CD14-positive monocyte (primary cell): ENCODE data around the gene PLCG1. TPM values are rescaled to one million over a fixed set of nuclear protein-coding genes. Genes with fewer than 3 reads are reported as not detected.
"Not testable (repeated sequence)": the region's sequence is repeated elsewhere in the genome, so short reads cannot be mapped to it uniquely, and the experiment has no call there.

Source experiments
- DNase-seq, 3 donors: peaks; one replicate each; pipeline ENCODE4 v3.0.0-alpha.2; 2011 to 2022
- H2AFZ ChIP-seq: 2 replicates; pipeline ENCODE4 v1.6.0; 2012; ENCODE audit warnings: mild to moderate bottlenecking, low read depth, low read length, inconsistent platforms; ENCODE audit not compliant: insufficient read depth, poor library complexity, severe bottlenecking
- H3K27ac ChIP-seq, 2 donors: 1 replicate in 1 of 2; 2 replicates in 1 of 2; pipeline ENCODE4 v1.5.1; 2012 to 2013; ENCODE audit warnings: low read length in 2 of 2, control low read depth in 1 of 2, inconsistent platforms in 1 of 2, low read depth in 1 of 2, mild to moderate bottlenecking in 1 of 2
- H3K27me3 ChIP-seq, 2 donors: one replicate each; pipeline versions ENCODE4 v1.6.0 to v1.6.1; 2011 to 2013; ENCODE audit warnings: low read length in 2 of 2; ENCODE audit not compliant: control insufficient read depth in 2 of 2, insufficient read depth in 2 of 2
- H3K36me3 ChIP-seq, 2 donors: replicated peaks in 1 of 2; 1 replicate in 1 of 2; 2 replicates in 1 of 2; pipeline versions ENCODE4 v1.5.1 to v1.6.1; 2012 to 2013; ENCODE audit warnings: low read length in 2 of 2, control low read depth in 1 of 2, inconsistent platforms in 1 of 2, mild to moderate bottlenecking in 1 of 2; ENCODE audit not compliant: insufficient read depth in 2 of 2, control insufficient read depth in 1 of 2
- H3K4me1 ChIP-seq, 2 donors: 1 replicate in 1 of 2; 2 replicates in 1 of 2; pipeline versions ENCODE4 v1.5.1 to v1.6.1; 2012 to 2013; ENCODE audit warnings: low read length in 2 of 2, control low read depth in 1 of 2, inconsistent platforms in 1 of 2, mild to moderate bottlenecking in 1 of 2, moderate library complexity in 1 of 2; ENCODE audit not compliant: insufficient read depth in 2 of 2, control insufficient read depth in 1 of 2
- H3K4me2 ChIP-seq: replicated peaks from 2 replicates; pipeline ENCODE3; 2012; ENCODE audit warnings: low read length, moderate library complexity, mild to moderate bottlenecking; ENCODE audit not compliant: poor library complexity, severe bottlenecking; ENCODE audit errors: extremely low read depth
- H3K4me3 ChIP-seq, 3 experiments: fragments of 200-600 bp in 1 of 3; sonication (generic) in 1 of 3; replicated peaks in 1 of 3; 1 replicate in 2 of 3; 2 replicates in 1 of 3; pipeline ENCODE4 v1.5.1; 2011 to 2013; ENCODE audit warnings: low read length in 3 of 3, mild to moderate bottlenecking in 3 of 3, control low read depth in 2 of 3, low read depth in 2 of 3, inconsistent platforms in 1 of 3, moderate library complexity in 1 of 3
- H3K79me2 ChIP-seq: 2 replicates; pipeline ENCODE4 v1.6.0; 2012; ENCODE audit warnings: mild to moderate bottlenecking, control low read depth, inconsistent platforms, low read length, moderate library complexity; ENCODE audit not compliant: insufficient read depth
- H3K9ac ChIP-seq: 2 replicates; pipeline ENCODE4 v1.6.0; 2017; ENCODE audit warnings: low read length, mild to moderate bottlenecking; ENCODE audit not compliant: insufficient read depth, poor library complexity, severe bottlenecking
- H3K9me3 ChIP-seq, 2 donors: replicated peaks in 1 of 2; 1 replicate in 1 of 2; 2 replicates in 1 of 2; pipeline versions ENCODE4 v1.5.1 to v1.6.1; 2012 to 2013; ENCODE audit warnings: low read length in 2 of 2, control low read depth in 1 of 2; ENCODE audit not compliant: control insufficient read depth in 1 of 2, insufficient read depth in 1 of 2
- H4K20me1 ChIP-seq: 2 replicates; pipeline ENCODE4 v1.6.0; 2012; ENCODE audit warnings: mild to moderate bottlenecking, low read length, control low read depth, moderate library complexity; ENCODE audit not compliant: insufficient read depth
- H3K27ac Mint-ChIP-seq, 7 donors: one replicate each; pipeline ENCODE4 v1.8.0; 2020; ENCODE audit warnings: mild to moderate bottlenecking in 7 of 7, mixed read lengths in 7 of 7, moderate library complexity in 6 of 7, inconsistent platforms in 2 of 7
- H3K27me3 Mint-ChIP-seq, 3 donors: one replicate each; pipeline ENCODE4 v1.8.0; 2021 to 2022; ENCODE audit warnings: low read depth in 3 of 3, mild to moderate bottlenecking in 3 of 3, mixed read lengths in 3 of 3, moderate library complexity in 3 of 3, inconsistent platforms in 1 of 3
- H3K36me3 Mint-ChIP-seq, 2 donors: one replicate each; pipeline ENCODE4 v1.8.0; 2020; ENCODE audit warnings: mixed read lengths in 2 of 2, inconsistent platforms in 1 of 2, mild to moderate bottlenecking in 1 of 2
- H3K4me1 Mint-ChIP-seq: one replicate; pipeline ENCODE4 v1.8.0; 2020; ENCODE audit warnings: mild to moderate bottlenecking, mixed read lengths
- H3K4me3 Mint-ChIP-seq, 2 donors: one replicate each; pipeline ENCODE4 v1.8.0; 2020; ENCODE audit warnings: mild to moderate bottlenecking in 2 of 2, mixed read lengths in 2 of 2, moderate library complexity in 1 of 2
- H3K9me3 Mint-ChIP-seq, 7 donors: one replicate each; pipeline ENCODE4 v1.8.0; 2020 to 2022; ENCODE audit warnings: mixed read lengths in 7 of 7, mild to moderate bottlenecking in 6 of 7, moderate library complexity in 6 of 7, inconsistent platforms in 2 of 7
- WGBS: methylation state at CpG from one replicate; pipeline ENCODE4 v1.1.5; 2013; ENCODE audit warnings: missing lambda C conversion rate; ENCODE audit not compliant: insufficient coverage; 5-methylcytosine and 5-hydroxymethylcytosine counted together
- intact Hi-C, 2 donors: fragments of 100-400 bp; cut with micrococcal nuclease; formaldehyde crosslinking; loops; one replicate each; pipeline versions ENCODE4 v1.15.0 to v1.15.1; 2023
- polyA plus RNA-seq, 3 donors: library from polyadenylated mRNA; depleted of rRNA in 1 of 3; unstranded in 2 of 3; stranded (reverse) in 1 of 3; fragments of 300-500 nt in 2 of 3; fragments of >200 nt in 1 of 3; fragmentation: Illumina TruSeq in 2 of 3; gene quantifications; 1 replicate in 2 of 3; 2 replicates in 1 of 3; pipeline ENCODE4 v1.2.3, GENCODE V29; 2012 to 2021
- TF ChIP-seq, protein P1 (sequence below): fragments of 200-600 bp; IDR thresholded peaks from one replicate; pipeline ENCODE4 v1.8.0; 2022; ENCODE audit warnings: antibody characterized with exemption, mild to moderate bottlenecking

The PLCG1 gene
- polyA plus RNA-seq, 3 donors, result 0.33 to 3.8 (median 1.0) TPM

DNA sequence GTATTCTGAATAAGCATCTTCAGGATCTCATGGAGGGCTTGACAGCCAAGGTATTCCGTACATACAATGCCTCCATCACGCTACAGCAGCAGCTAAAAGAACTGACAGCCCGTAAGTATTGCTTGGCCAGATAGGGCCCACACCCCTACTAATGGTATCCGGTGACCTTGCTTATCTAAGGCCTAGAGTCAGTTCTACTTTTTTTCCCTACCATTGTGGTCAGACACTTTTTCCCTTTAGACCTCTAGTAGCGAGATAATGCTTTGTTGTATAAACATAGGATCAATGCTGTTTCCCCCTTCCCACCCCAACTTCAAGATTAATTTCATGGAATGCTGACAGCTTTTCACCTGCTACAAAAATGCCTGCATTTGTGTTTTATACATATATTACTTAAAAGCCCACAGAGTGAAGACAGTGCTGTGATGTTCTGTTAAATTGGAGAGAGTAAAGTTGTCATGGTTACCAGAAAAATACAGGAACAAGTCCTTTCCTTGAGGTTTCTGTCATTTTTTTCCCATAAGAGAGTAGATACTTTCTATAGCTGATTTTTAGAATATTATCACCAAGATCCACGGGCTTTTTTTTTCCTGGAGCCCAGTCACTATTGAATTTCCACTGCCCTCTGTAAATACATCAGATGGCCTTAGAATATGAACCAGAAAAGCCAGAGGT is 20.9 kb upstream of the PLCG1 start:
- 100% methylated on average over 2 of the region's 6 CpGs for WGBS
- DNase-seq, result no peak
- Mint-ChIP-seq H3K4me3 (no peak overlapping the region), H3K4me1 (no peaks in the 10 kb centered on the region), H3K27me3 (no peaks in the 10 kb centered on the region), H3K9me3 (no peaks in the 10 kb centered on the region), H3K27ac (peak overlapping the region in 3 of 7 donors; percentile 1 to 21 (median 19)), H3K36me3 (peaks cover 90 to 96% of the 10 kb centered on the region in 2 donors)
- Histone ChIP-seq H3K4me3 (no peak overlapping the region), H3K4me2 (no peak overlapping the region), H2AFZ (no peak overlapping the region), H3K4me1 (no peaks in the 10 kb centered on the region), H3K27me3 (no peaks in the 10 kb centered on the region), H3K9me3 (no peaks in the 10 kb centered on the region), H3K9ac (no peak overlapping the region), H3K27ac (no peak overlapping the region), H3K36me3 (peaks cover 92 to 100% of the 10 kb centered on the region in 2 donors), H4K20me1 (peaks cover 13% of the 10 kb centered on the region), H3K79me2 (no peaks in the 10 kb centered on the region)
- intact Hi-C loops, result no loop called here
- TF ChIP-seq, protein P1, sequence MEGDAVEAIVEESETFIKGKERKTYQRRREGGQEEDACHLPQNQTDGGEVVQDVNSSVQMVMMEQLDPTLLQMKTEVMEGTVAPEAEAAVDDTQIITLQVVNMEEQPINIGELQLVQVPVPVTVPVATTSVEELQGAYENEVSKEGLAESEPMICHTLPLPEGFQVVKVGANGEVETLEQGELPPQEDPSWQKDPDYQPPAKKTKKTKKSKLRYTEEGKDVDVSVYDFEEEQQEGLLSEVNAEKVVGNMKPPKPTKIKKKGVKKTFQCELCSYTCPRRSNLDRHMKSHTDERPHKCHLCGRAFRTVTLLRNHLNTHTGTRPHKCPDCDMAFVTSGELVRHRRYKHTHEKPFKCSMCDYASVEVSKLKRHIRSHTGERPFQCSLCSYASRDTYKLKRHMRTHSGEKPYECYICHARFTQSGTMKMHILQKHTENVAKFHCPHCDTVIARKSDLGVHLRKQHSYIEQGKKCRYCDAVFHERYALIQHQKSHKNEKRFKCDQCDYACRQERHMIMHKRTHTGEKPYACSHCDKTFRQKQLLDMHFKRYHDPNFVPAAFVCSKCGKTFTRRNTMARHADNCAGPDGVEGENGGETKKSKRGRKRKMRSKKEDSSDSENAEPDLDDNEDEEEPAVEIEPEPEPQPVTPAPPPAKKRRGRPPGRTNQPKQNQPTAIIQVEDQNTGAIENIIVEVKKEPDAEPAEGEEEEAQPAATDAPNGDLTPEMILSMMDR, result no peak

GRCh38 chr20:41118159-41118558 is 19.2 kb upstream of the PLCG1 start:
- H3K4me1 ChIP-seq, H3K4me3 Mint-ChIP-seq, H3K4me1 Mint-ChIP-seq, H3K4me3 ChIP-seq, H3K9ac ChIP-seq, intact Hi-C loops, H3K79me2 ChIP-seq, H3K27me3 Mint-ChIP-seq, H3K9me3 Mint-ChIP-seq, H3K27ac ChIP-seq, H3K27me3 ChIP-seq, H3K9me3 ChIP-seq, DNase-seq, H2AFZ ChIP-seq, H3K4me2 ChIP-seq: not testable (repeated sequence)
- Histone ChIP-seq H3K36me3 (peaks cover 98 to 100% of the 10 kb centered on the region in 2 donors), H4K20me1 (peaks cover 13% of the 10 kb centered on the region)
- peak overlapping the region in 1 of 7 donors; percentile 44 for H3K27ac Mint-ChIP-seq
- peaks cover 90 to 96% of the 10 kb centered on the region in 2 donors for H3K36me3 Mint-ChIP-seq
- 100% methylated on average over 1 of the region's 6 CpGs for WGBS
